Right cardiac atrium (tissue), 5 donors: Measurements from ENCODE around the gene MGMT. TPM values are rescaled to one million over a fixed set of nuclear protein-coding genes. Genes with fewer than 3 reads are reported as not detected.

Source experiments
- ATAC-seq, 2 donors: fragments of 200-7000 bp; cut with Tn5 transposase; one replicate each; pipeline versions ENCODE4 v1.8.0 to v1.9.1; 2020; ENCODE audit warnings: moderate library complexity in 2 of 2, mild to moderate bottlenecking in 1 of 2
- DNase-seq, 3 donors: peaks; one replicate each; pipeline ENCODE4 v3.0.0-alpha.2; 2020
- H3K27ac ChIP-seq: one replicate; pipeline ENCODE4 v1.5.1; 2013; ENCODE audit warnings: mild to moderate bottlenecking, low read length, control low read depth, moderate library complexity
- H3K27me3 ChIP-seq: one replicate; pipeline ENCODE4 v1.6.1; 2013; ENCODE audit not compliant: control insufficient read depth, insufficient read depth
- H3K4me1 ChIP-seq: one replicate; pipeline ENCODE4 v1.6.1; 2013; ENCODE audit warnings: low read length; ENCODE audit not compliant: control insufficient read depth, insufficient read depth
- H3K4me3 ChIP-seq: one replicate; pipeline ENCODE4 v1.5.1; 2013; ENCODE audit warnings: low read length, control low read depth
- H3K9me3 ChIP-seq: one replicate; pipeline ENCODE4 v1.6.1; 2013; ENCODE audit warnings: low read length; ENCODE audit not compliant: control insufficient read depth
- WGBS: extraction: QIAGEN DNeasy Blood & Tissue Kit; methylation state at CpG from one replicate; pipeline ENCODE4 v1.1.7; 2013; 5-methylcytosine and 5-hydroxymethylcytosine counted together
- intact Hi-C, 4 donors: fragments of 100-400 bp; cut with DNase I; formaldehyde crosslinking; loops; one replicate each; pipeline versions ENCODE4 v1.11.0 to v1.14.0; 2022 to 2023
- polyA plus RNA-seq: library from polyadenylated mRNA; stranded (reverse); fragments of 200-250 nt; gene quantifications from one replicate; pipeline ENCODE4 v1.2.3, GENCODE V29; 2013
- total RNA-seq, 4 donors: library from RNA; stranded (reverse); fragmentation: NEBNext Ultra II Directional; extraction: Animal tissue kit (Norgen Biotek cat#: 25700); gene quantifications; one replicate each; pipeline ENCODE4 v1.2.1, GENCODE V29; 2021
- donor health status: healthy with polysubstance abuse.
- donor health status: DM: no; HTN: yes; CAD: no.
- donor health status: DM: no; HTN: no; CAD: no.
- donor health status: DM: no; HTN: yes; CAD: no; lungs with severe emphysema.
- donor health status: DM: yes; HTN: yes; CAD: no.

Gene MGMT
- total and polyA plus RNA-seq, 5 donors: 11.3 to 18.2 (median 13.6) TPM

- Histone ChIP-seq H3K4me1 (peaks cover 8% of the 10 kb centered on the region), H3K9me3 (no peaks in the 10 kb centered on the region), H3K4me3 (no peak overlapping the region), H3K27ac (no peak overlapping the region), H3K27me3 (no peaks in the 10 kb centered on the region)
- WGBS: 81% methylated on average over 12 of the region's 12 CpGs
- intact Hi-C loops: no loop called here
- ATAC-seq: peak; percentile 28 to 36
- DNase-seq: no peak
These were observed 65.8 kb downstream of the MGMT start for GRCh38 chr10:129532838-129533237.

DNA sequence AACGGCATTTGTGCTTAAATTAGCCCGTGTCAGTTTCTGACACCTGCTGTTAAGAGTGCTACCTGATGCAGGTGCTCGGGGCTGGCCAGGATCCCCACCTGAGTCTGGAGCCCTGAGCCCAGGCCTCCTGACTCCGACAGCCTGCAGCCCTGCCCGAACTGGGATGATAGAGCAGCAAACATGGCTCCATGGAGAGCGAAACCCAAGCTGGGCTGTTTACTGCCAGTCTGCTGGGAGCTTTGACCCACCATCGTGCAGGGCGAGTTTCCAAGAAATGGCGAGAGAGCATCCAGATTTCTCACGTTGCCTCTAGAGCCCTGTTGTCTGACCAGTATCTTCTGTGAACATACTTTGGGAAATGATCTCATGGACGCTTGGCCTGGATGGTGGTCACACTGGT, 66.2 kb downstream of the MGMT start:
- Histone ChIP-seq H3K27me3 (no peaks in the 10 kb centered on the region), H3K4me1 (peaks cover 8% of the 10 kb centered on the region), H3K9me3 (no peaks in the 10 kb centered on the region), H3K27ac (no peak overlapping the region), H3K4me3 (no peak overlapping the region)
- no peak for DNase-seq
- ATAC-seq: no peak
- intact Hi-C loops: no loop called here
- 72% methylated on average over 11 of the region's 11 CpGs for WGBS

DNA sequence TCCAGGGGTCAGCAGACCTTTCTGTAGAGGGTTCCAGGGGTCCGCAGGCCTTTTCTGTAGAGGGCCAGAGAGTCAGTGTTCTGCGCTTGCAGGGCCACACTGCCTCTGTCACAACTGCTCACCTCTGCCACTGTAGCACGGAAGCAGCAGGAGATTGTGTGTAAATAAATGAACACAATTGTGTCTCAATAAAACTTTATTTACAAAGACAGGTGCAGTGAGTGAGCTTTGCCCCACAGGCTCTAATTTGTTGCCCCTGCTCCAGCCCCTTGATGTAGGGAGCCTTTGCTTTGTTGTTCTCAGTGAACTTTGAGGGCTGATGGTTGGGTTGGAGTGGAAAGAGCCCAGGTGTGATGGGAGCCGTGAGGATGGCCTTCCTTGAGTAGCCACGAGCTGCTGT, 67.8 kb downstream of the MGMT start:
- Histone ChIP-seq H3K4me1 (peaks cover 8% of the 10 kb centered on the region), H3K27me3 (no peaks in the 10 kb centered on the region), H3K9me3 (no peaks in the 10 kb centered on the region), H3K4me3 (no peak overlapping the region), H3K27ac (no peak overlapping the region)
- DNase-seq: no peak
- intact Hi-C loops: no loop called here
- WGBS: 97% methylated on average over 5 of the region's 5 CpGs
- ATAC-seq: no peak

DNA sequence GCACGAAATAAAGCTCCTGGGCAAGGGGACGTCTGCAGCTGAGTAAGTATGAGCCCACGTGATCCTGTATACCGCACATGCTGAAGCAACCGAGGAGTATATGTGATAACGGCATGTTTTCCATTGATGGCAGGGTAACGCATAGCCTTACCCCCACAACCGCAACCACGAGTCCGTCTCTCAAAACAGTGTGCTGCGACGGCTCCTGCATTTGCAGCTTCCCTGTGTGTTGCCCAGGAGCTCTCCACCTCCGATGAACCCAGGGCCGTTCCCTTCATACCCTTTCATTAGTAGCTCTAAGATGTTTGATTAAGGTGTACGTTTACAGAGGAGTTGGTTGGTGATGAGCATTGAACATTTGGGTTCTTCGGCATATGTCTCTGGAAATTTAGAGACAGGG, 69.3 kb downstream of the MGMT start:
- ATAC-seq (no peak), DNase-seq (no peak)
- Histone ChIP-seq H3K27ac (no peak overlapping the region), H3K4me3 (no peak overlapping the region), H3K4me1 (peaks cover 8% of the 10 kb centered on the region), H3K27me3 (no peaks in the 10 kb centered on the region), H3K9me3 (no peaks in the 10 kb centered on the region)
- intact Hi-C loops: no loop called here
- WGBS: 96% methylated on average over 16 of the region's 16 CpGs

DNA sequence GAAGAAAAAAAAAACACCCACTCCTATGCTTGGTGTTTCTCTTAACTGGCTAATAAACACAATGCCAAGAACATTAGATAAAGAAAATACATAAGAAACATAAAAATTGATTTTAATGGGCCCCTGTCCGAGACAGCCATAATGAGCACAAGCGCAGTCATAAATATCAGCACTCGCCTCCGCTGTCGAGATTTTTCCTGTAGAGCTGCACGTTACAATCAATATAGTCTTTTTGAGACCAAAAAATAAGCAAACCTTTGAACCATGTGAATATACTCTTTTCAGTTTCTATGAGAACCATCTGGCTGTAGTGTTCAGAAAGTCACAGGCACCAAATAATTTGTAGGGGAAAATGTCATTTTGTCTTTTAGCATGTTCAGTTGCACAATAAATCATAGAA, 70.1 kb downstream of the MGMT start:
- no peaks in the 10 kb centered on the region for H3K9me3 ChIP-seq
- H3K4me1 ChIP-seq: peaks cover 4% of the 10 kb centered on the region
- H3K4me3 ChIP-seq: no peak overlapping the region
- ATAC-seq (no peak), DNase-seq (no peak)
- no peak overlapping the region for H3K27ac ChIP-seq
- H3K27me3 ChIP-seq: no peaks in the 10 kb centered on the region
- 96% methylated on average over 6 of the region's 6 CpGs for WGBS
- intact Hi-C loops: no loop called here

GRCh38 chr10:129538236-129538635, 71.2 kb downstream of the MGMT start:
- DNase-seq (no peak), ATAC-seq (no peak)
- no peaks in the 10 kb centered on the region for H3K9me3 ChIP-seq
- H3K4me1 ChIP-seq: peaks cover 2% of the 10 kb centered on the region
- WGBS: 98% methylated on average over 2 of the region's 2 CpGs
- H3K27me3 ChIP-seq: no peaks in the 10 kb centered on the region
- intact Hi-C loops: no loop called here
- H3K4me3 ChIP-seq: no peak overlapping the region
- H3K27ac ChIP-seq: no peak overlapping the region

GRCh38 chr10:129541200-129541599, 74.2 kb downstream of the MGMT start:
- intact Hi-C loops: no loop called here
- 81% methylated on average over 9 of the region's 9 CpGs for WGBS
- Histone ChIP-seq H3K4me1 (no peaks in the 10 kb centered on the region), H3K4me3 (no peak overlapping the region), H3K27ac (no peak overlapping the region), H3K27me3 (no peaks in the 10 kb centered on the region), H3K9me3 (no peaks in the 10 kb centered on the region)
- peak in 1 of 3 donors; percentile 46 for DNase-seq
- ATAC-seq: no peak

GRCh38 chr10:129541748-129542487, 74.9 kb downstream of the MGMT start:
- H3K9me3 ChIP-seq: no peaks in the 10 kb centered on the region
- intact Hi-C loops: no loop called here
- no peaks in the 10 kb centered on the region for H3K27me3 ChIP-seq
- DNase-seq (no peak), ATAC-seq (no peak)
- no peaks in the 10 kb centered on the region for H3K4me1 ChIP-seq
- H3K27ac ChIP-seq: no peak overlapping the region
- 96% methylated on average over 21 of the region's 21 CpGs for WGBS
- H3K4me3 ChIP-seq: no peak overlapping the region

- no peaks in the 10 kb centered on the region for H3K9me3 ChIP-seq
- DNase-seq (no peak), ATAC-seq (no peak)
- no peak overlapping the region for H3K27ac ChIP-seq
- H3K27me3 ChIP-seq: no peaks in the 10 kb centered on the region
- no peaks in the 10 kb centered on the region for H3K4me1 ChIP-seq
- no peak overlapping the region for H3K4me3 ChIP-seq
- 97% methylated on average over 10 of the region's 10 CpGs for WGBS
- intact Hi-C loops: no loop called here
These were observed 75.5 kb downstream of the MGMT start for GRCh38 chr10:129542589-129542988.

- Histone ChIP-seq H3K27ac (no peak overlapping the region), H3K4me1 (no peaks in the 10 kb centered on the region), H3K27me3 (no peaks in the 10 kb centered on the region), H3K4me3 (no peak overlapping the region), H3K9me3 (no peaks in the 10 kb centered on the region)
- 86% methylated on average over 23 of the region's 23 CpGs for WGBS
- ATAC-seq: peak; percentile 69 to 72
- peak in 2 of 3 donors; percentile 69 to 70 for DNase-seq
- intact Hi-C loops: no loop called here
These were observed 77.5 kb downstream of the MGMT start for GRCh38 chr10:129544205-129545202.

DNA sequence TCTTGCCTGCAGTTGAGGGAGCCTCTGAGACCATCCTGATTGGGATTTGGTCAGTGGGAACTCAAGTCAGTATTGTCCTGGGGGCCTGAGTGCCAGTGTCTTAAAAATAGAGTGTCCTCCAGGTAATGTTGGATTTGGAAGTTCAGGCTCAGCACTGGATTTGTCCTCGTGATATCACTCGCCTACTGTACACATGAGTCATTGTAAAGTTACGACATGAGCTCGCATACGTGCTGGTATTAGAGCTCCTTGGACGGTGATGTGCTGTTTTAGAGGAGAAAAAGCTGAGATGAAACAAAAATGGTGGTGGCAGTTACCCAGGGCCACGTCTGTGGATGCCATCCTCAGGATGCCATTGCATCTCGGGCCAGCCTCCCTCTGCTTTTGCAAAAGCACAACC, 78.2 kb downstream of the MGMT start:
- 95% methylated on average over 8 of the region's 8 CpGs for WGBS
- intact Hi-C loops: no loop called here
- H3K27ac ChIP-seq: no peak overlapping the region
- DNase-seq (no peak), ATAC-seq (no peak)
- no peaks in the 10 kb centered on the region for H3K27me3 ChIP-seq
- H3K4me1 ChIP-seq: no peaks in the 10 kb centered on the region
- no peak overlapping the region for H3K4me3 ChIP-seq
- no peaks in the 10 kb centered on the region for H3K9me3 ChIP-seq
